T-helper 1 cell treated with Interleukin-12 subunit alpha and Interleukin-12 subunit beta and Interleukin-4 antibody, amounts not matched to agents 30 μg/mL and 1 μg/mL, for 36 hours (primary cell): ENCODE data around the gene ODAD2.

Experiments
- H3K27ac Mint-ChIP-seq: one replicate; pipeline ENCODE4 v1.8.0; 2021; ENCODE audit warnings: mild to moderate bottlenecking, mixed read lengths
- H3K27me3 Mint-ChIP-seq: one replicate; pipeline ENCODE4 v1.8.0; 2021; ENCODE audit warnings: low read depth, mixed read lengths
- H3K36me3 Mint-ChIP-seq: one replicate; pipeline ENCODE4 v1.8.0; 2021; ENCODE audit warnings: low read depth, mixed read lengths
- H3K4me1 Mint-ChIP-seq: one replicate; pipeline ENCODE4 v1.8.0; 2021; ENCODE audit warnings: low read depth, mixed read lengths
- H3K4me3 Mint-ChIP-seq: one replicate; pipeline ENCODE4 v1.8.0; 2021; ENCODE audit warnings: mild to moderate bottlenecking, moderate library complexity, mixed read lengths
- H3K9me3 Mint-ChIP-seq: one replicate; pipeline ENCODE4 v1.8.0; 2021; ENCODE audit warnings: mixed read lengths

Gene ODAD2

DNA sequence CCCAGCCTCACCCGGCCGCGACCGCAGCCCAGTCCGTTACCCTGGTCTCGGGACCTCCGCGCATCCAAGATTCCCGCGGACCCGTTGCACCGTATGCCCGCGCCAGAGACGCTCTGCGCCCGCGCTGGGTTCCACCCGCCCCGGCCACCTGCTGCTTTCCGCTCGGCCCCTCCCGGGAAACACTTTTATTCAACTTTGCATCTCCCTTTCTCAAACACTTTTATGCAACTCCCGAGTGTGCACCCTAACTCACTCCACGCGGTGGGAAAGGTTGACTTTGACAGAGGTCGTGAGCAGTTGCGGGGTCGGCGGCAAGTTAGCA is at the start of gene ODAD2:
TSS of gene ODAD2 (minus strand) at position 126 of the 322 bp plus-strand sequence. CDS start 3,937 bp downstream, outside the sequence.
- Mint-ChIP-seq H3K27ac (no peak within 1 kb of the TSS), H3K9me3 (no peaks in the 10 kb centered on the region), H3K36me3 (no peaks in the 10 kb centered on the region), H3K27me3 (peaks cover 58% of the 10 kb centered on the region), H3K4me1 (peaks cover 11% of the 10 kb centered on the region), H3K4me3 (peak within 1 kb of the TSS; percentile 81)

- no peaks in the 10 kb centered on the region for H3K36me3 Mint-ChIP-seq
- no peaks in the 10 kb centered on the region for H3K27me3 Mint-ChIP-seq
- H3K9me3 Mint-ChIP-seq: no peaks in the 10 kb centered on the region
- no peaks in the 10 kb centered on the region for H3K4me1 Mint-ChIP-seq
- H3K27ac Mint-ChIP-seq: no peak overlapping the region
- no peak overlapping the region for H3K4me3 Mint-ChIP-seq
Observed at GRCh38 chr10:28047061-28047460, 48.2 kb upstream of the ODAD2 start.

- no peaks in the 10 kb centered on the region for H3K9me3 Mint-ChIP-seq
- no peaks in the 10 kb centered on the region for H3K27me3 Mint-ChIP-seq
- H3K27ac Mint-ChIP-seq: no peak overlapping the region
Observed at GRCh38 chr10:28046579-28046978, 47.7 kb upstream of the ODAD2 start.

DNA sequence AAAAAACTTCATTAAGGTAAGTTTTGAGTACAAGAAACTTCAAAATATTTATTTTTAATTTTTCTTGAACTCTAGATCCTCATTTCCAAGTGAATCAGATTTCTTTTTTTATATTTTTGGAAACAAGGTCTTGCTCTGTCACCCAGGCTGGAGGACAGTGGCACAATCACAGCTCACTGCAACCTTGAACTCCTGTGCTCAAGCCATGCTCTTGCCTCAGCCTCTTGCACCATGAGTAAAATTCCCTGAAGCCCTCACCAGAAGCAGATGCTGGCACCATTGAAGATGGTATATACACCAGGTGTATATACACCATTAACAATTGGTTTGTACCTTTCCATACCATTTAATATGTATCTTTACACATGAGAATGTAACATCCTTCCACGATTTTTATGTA is 45.1 kb upstream of the ODAD2 start:
- H3K36me3 Mint-ChIP-seq: no peaks in the 10 kb centered on the region
- no peaks in the 10 kb centered on the region for H3K9me3 Mint-ChIP-seq
- no peak overlapping the region for H3K4me3 Mint-ChIP-seq
- H3K4me1 Mint-ChIP-seq: no peaks in the 10 kb centered on the region
- H3K27me3 Mint-ChIP-seq: no peaks in the 10 kb centered on the region
- H3K27ac Mint-ChIP-seq: no peak overlapping the region

More at GRCh38 chr10:28046579-28046978, 47.7 kb upstream of the ODAD2 start:
- Mint-ChIP-seq H3K4me3 (no peak overlapping the region), H3K4me1 (no peaks in the 10 kb centered on the region), H3K36me3 (no peaks in the 10 kb centered on the region)

DNA sequence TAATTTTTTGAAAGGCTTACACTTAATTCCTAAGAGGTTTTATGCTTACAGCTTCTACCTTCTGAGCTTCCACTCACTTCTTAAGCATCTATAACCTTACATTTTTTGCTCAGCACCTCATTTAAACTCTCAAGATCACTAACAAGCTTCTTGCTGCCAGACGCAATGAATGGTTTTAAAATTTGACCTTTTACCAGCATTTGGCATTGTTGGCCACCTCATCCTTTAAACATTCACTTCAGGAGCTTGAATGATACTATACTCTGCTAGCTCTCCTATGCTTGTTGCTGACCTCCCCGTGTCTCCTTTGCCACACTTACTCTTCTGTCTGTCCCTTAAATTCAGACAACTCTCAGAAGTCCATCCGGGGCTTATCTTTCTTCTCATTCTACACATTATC is 37.7 kb upstream of the ODAD2 start:
- Mint-ChIP-seq H3K4me1 (no peaks in the 10 kb centered on the region), H3K4me3 (no peak overlapping the region), H3K36me3 (no peaks in the 10 kb centered on the region), H3K9me3 (no peaks in the 10 kb centered on the region), H3K27me3 (peaks cover 14% of the 10 kb centered on the region), H3K27ac (no peak overlapping the region)

GRCh38 chr10:28020993-28021982 is 22.4 kb upstream of the ODAD2 start:
- Mint-ChIP-seq H3K27me3 (peaks cover 9% of the 10 kb centered on the region), H3K9me3 (no peaks in the 10 kb centered on the region), H3K27ac (no peak overlapping the region), H3K4me1 (no peaks in the 10 kb centered on the region), H3K36me3 (no peaks in the 10 kb centered on the region), H3K4me3 (no peak overlapping the region)

DNA sequence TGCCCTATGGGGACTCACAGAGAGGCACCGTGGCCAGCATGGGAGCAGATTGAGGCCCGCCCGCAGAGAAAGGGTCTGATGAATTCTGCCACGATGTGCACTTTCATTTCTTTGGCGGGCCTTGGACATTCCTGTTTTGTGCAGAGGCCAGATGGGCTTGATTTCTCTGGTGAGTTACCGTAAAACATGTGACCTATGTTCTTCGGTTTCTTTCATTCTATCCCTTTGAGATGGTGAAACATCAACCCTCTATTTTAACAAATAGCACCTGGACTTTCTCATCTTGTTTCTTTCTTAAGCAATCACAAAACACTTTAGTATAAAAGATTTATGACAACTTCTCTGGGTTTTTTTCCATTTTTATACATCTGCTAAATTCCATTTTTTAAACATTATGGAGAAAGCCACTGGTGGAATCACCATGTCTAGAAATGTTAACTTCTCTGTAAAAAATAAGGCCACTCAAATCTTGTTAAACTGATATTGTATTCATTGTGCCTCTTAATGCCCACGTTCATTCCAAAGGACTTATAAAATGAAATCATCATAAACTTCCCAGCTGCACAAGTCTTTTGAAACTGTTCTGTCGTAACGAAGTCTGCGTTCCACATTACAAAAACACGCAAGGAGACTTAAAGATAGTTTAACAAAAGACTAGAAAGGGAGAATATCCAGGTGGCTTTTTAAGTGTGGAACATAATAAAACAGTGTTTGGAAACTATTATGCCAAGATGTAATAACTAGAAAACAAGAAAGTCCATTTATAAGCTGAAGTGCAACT is 21.4 kb upstream of the ODAD2 start:
- no peak overlapping the region for H3K4me3 Mint-ChIP-seq
- no peaks in the 10 kb centered on the region for H3K36me3 Mint-ChIP-seq
- H3K27ac Mint-ChIP-seq: no peak overlapping the region
- H3K9me3 Mint-ChIP-seq: no peaks in the 10 kb centered on the region
- H3K4me1 Mint-ChIP-seq: no peaks in the 10 kb centered on the region
- H3K27me3 Mint-ChIP-seq: peaks cover 5% of the 10 kb centered on the region

- peaks cover 33% of the 10 kb centered on the region for H3K27me3 Mint-ChIP-seq
- H3K36me3 Mint-ChIP-seq: no peaks in the 10 kb centered on the region
- H3K9me3 Mint-ChIP-seq: no peaks in the 10 kb centered on the region
Observed at GRCh38 chr10:28014651-28015050, 15.8 kb upstream of the ODAD2 start.

DNA sequence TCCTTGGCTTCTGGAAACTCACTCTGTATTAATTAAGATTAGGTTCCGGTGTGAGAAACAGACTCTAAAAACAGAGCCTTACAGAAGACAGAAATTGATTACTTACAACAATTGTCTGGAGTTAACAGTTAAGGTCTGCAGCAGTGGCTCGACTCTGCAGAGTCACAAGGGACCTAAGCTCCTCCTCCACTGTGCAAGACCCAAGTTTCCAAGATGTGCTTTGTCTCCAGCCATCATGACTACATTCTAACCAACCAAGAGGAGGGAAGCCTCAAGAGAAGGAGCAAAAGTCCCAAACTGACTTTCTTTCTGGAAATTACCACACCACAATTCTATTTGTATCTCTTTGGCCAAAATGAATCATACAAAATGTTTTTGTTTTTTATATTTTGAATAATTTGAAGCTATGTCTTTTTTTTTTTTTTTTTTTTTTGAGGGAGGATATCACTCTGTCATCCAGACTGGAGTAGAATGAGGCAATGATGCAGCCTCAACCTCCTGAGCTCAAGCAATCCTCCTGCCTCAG is 14.2 kb upstream of the ODAD2 start:
- H3K27me3 Mint-ChIP-seq: peaks cover 41% of the 10 kb centered on the region
- H3K27ac Mint-ChIP-seq: no peak overlapping the region
- H3K4me1 Mint-ChIP-seq: peaks cover 4% of the 10 kb centered on the region
- H3K4me3 Mint-ChIP-seq: no peak overlapping the region
- no peaks in the 10 kb centered on the region for H3K9me3 Mint-ChIP-seq
- no peaks in the 10 kb centered on the region for H3K36me3 Mint-ChIP-seq

More at GRCh38 chr10:28014651-28015050, 15.8 kb upstream of the ODAD2 start:
- H3K4me3 Mint-ChIP-seq: no peak overlapping the region
- H3K27ac Mint-ChIP-seq: no peak overlapping the region
- H3K4me1 Mint-ChIP-seq: peaks cover 4% of the 10 kb centered on the region

DNA sequence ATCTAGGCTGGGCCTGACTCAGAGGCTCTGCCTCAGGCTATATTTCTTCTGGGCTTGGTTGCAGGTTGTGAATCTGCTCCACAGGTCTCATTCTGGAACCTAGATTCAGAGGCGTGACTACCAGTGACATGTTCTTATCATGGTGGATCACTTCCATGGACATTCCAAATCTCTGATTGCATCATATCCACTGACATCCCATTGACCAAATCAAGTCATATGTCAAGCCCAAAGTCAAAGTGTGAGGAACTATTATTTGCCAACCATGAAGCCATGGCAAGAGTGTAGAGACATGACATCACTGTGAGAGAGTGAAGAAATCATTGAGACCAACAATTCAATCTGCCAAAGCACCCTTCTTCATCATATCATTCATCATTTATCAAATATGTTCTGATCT is 11.9 kb upstream of the ODAD2 start:
- H3K36me3 Mint-ChIP-seq: no peaks in the 10 kb centered on the region
- H3K9me3 Mint-ChIP-seq: no peaks in the 10 kb centered on the region
- peaks cover 4% of the 10 kb centered on the region for H3K4me1 Mint-ChIP-seq
- no peak overlapping the region for H3K27ac Mint-ChIP-seq
- no peak overlapping the region for H3K4me3 Mint-ChIP-seq
- peaks cover 41% of the 10 kb centered on the region for H3K27me3 Mint-ChIP-seq

- Mint-ChIP-seq H3K9me3 (no peaks in the 10 kb centered on the region), H3K27me3 (peaks cover 31% of the 10 kb centered on the region), H3K4me1 (no peaks in the 10 kb centered on the region), H3K36me3 (no peaks in the 10 kb centered on the region), H3K27ac (no peak overlapping the region), H3K4me3 (no peak overlapping the region)
Observed at GRCh38 chr10:28008054-28008453, 9.2 kb upstream of the ODAD2 start.

DNA sequence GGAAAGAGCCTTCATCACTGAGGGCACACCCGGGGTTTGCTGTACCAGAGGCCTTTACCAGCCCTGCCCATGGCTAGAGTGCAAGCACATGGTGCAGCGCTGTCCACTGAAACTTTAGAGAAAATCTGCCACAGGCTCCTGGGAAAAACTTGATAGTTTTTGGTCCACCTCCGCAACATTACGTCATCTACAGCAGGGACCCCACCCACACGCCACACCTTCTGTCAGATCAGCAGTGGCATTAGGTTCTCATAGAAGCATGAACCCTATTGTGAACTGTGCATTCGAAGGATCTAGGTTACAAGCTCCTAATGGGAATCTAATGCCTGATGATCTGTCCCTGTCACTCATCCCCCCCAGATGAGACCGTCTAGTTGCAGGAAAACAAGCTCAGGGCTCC is 2.5 kb upstream of the ODAD2 start:
- peaks cover 44% of the 10 kb centered on the region for H3K27me3 Mint-ChIP-seq

DNA sequence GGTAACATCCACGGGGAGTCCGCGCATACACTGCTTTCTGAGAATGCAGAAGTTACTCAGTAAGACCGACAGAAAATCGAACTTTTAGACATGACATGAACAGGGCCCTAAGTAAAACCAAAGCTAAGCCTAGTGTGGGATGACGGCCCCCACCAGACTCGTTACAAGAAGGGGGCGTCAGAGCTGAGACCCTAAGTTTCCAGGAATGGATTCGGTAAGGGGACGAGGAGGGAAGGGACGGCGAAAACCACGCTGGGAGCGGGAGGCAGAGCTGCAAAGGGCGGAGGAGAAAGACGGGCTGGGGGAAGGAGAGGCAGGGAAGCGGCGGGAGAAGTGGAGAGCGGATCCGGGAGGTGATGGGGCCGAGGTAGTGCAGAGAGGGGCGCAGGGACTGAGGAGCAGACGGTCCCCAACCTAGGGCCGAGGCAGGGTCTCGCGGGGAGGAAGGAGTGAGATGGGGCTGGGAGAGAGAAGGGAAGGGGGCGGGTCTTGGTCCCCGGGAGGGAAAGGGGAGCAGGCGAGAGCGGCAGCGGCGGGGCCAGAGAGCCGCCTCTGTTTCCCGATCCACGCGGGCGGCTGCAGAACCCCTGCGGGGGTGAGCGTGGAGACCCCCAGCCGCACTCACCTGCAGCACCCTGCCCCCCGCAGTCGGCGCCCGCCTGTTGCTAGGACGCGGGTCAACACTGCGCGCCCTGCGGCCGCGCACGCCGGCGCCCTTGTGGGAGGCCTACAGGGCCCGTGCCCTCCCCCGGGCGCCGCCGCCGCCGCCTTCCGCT is 513 bp downstream of the ODAD2 start:
- Mint-ChIP-seq H3K27ac (no peak overlapping the region), H3K4me1 (peaks cover 11% of the 10 kb centered on the region), H3K4me3 (peak overlapping the region; percentile 81), H3K27me3 (peaks cover 58% of the 10 kb centered on the region), H3K36me3 (no peaks in the 10 kb centered on the region), H3K9me3 (no peaks in the 10 kb centered on the region)

More for the DNA sequence above, 2.5 kb upstream of the ODAD2 start:
- peaks cover 11% of the 10 kb centered on the region for H3K4me1 Mint-ChIP-seq
- no peak overlapping the region for H3K4me3 Mint-ChIP-seq
- no peaks in the 10 kb centered on the region for H3K36me3 Mint-ChIP-seq
- H3K27ac Mint-ChIP-seq: no peak overlapping the region
- no peaks in the 10 kb centered on the region for H3K9me3 Mint-ChIP-seq

DNA sequence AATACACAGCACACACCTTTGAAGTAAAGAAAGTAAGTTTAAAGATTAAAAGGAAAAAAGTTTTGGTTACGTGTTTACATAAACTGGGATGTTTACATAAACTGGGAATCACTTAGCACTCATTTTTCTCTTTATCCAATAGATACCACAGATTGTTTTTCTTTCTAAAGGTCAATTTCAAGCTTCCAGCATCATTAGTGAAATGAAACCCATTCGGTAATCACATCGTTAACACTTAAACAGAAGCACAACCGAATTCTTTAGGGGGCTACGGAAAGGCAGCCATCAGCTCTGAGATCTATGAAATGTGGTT is 1.1 kb downstream of the ODAD2 start:
- Mint-ChIP-seq H3K27me3 (peaks cover 58% of the 10 kb centered on the region), H3K9me3 (no peaks in the 10 kb centered on the region), H3K27ac (no peak overlapping the region), H3K4me1 (peaks cover 11% of the 10 kb centered on the region), H3K4me3 (peak overlapping the region; percentile 81), H3K36me3 (no peaks in the 10 kb centered on the region)
